Measurements from ENCODE around the gene EPAS1.

DNA sequence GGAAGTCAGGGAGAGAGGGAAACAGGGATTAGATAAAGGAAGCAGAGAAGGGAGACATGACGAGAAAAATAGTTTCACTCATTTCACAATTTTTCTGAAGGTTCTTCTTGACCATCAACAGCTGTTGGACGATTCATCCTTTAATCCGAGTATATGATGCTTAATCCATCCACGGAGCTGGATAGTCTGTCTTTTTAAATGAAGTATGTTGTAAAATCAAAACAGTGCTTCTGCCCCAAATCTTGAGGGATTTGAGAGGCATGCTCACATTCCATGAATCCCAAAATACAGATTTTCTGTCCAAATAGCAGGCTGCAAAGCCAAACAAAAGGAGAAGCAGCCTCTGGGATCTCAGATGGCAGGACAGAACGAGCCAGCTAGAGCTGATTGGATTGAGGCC, 47.5 kb downstream of the EPAS1 start:
- TF ChIP-seq POLR2A (IDR thresholded peaks at IDR 0.05): no peak
- TF ChIP-seq, protein P1, sequence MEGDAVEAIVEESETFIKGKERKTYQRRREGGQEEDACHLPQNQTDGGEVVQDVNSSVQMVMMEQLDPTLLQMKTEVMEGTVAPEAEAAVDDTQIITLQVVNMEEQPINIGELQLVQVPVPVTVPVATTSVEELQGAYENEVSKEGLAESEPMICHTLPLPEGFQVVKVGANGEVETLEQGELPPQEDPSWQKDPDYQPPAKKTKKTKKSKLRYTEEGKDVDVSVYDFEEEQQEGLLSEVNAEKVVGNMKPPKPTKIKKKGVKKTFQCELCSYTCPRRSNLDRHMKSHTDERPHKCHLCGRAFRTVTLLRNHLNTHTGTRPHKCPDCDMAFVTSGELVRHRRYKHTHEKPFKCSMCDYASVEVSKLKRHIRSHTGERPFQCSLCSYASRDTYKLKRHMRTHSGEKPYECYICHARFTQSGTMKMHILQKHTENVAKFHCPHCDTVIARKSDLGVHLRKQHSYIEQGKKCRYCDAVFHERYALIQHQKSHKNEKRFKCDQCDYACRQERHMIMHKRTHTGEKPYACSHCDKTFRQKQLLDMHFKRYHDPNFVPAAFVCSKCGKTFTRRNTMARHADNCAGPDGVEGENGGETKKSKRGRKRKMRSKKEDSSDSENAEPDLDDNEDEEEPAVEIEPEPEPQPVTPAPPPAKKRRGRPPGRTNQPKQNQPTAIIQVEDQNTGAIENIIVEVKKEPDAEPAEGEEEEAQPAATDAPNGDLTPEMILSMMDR (IDR thresholded peaks at IDR 0.05): no peak
